ENCODE data around the gene STUM.

The STUM gene

GRCh38 chr1:226656601-226657277 lies 108.2 kb downstream of the STUM start:
- no peak for DNase-seq

- no peak for DNase-seq
These were observed 109.5 kb downstream of the STUM start for GRCh38 chr1:226657895-226658545.

GRCh38 chr1:226658546-226659125 lies 110.1 kb downstream of the STUM start:
- DNase-seq = no peak

Measured in KG1 (cell line).